NCI-H1105 (cell line): ENCODE measurements around the gene TSPEAR.
A peak's percentile ranks its signal among the peaks of the same experiment; 100 is the strongest.

Experiments
- DNase-seq: peaks from one replicate; lab custom pipeline; 2025; lab: John Stamatoyannopoulos, UW

Gene TSPEAR

GRCh38 chr21:44462834-44463200 lies 248.6 kb downstream of the TSPEAR start:
- DNase-seq, result no peak

DNA sequence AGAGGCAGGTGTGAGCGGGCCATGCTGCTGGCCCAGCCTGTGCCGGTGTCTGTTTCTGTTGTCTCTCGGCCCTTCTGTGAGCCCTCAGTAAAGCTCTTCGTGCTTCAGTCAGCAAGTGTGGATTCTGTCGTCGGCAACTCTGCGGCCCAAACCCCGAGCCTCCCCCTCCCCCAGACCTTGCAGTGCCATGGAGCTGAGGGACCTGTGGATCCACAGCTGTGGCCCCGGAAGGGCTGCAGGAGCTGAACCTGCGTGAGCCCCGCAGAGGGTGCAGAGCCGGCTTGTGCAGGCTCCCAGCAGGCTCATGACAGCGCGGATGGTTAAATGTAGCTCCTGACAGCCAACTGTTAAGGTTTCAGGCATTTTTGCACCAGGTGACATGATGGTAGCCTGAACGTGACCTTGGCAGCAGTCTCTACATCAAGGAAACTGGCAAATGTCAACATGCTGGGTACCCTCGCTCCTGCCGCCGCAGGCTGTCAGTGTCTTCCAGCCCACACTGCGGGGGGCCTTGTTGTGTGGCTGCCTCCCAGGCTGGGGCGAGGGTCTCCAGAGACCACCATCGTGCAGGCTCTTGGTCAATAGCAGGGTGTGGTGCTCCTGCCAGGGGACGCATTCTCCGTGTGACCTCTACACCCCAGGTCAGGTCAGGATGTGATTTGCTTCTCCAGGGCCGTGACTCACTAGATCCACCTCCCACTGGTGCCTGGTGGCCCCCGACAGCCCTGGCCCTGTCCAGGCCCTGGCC lies 249.1 kb downstream of the TSPEAR start:
- DNase-seq, result no peak

DNA sequence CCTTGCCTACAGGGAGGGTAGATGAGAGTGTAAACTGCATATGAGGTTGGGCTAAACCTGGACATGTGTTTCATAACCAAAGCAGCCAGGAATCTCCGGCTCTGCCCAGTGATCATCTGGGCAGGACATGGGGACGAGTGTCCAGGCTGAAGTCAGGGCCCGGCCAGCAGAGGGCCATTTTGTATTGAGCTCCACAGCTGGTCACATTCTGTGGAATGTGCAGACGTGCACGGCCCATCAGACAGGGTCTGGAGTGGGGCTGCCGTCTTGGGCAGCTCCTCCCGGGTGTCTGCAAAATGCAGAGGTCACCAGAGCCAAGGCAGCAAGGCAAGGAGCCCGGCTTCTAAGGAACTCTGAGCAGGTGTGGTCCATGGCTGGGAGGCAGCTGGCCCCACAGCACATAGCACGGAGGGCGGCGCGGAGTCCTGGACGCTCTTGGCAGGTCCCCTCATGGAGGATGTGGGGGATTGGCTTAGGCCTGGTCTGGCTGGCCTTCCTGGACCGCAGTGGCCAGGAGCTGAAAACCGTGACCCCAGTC lies 249.8 kb downstream of the TSPEAR start:
- DNase-seq, result no peak

DNA sequence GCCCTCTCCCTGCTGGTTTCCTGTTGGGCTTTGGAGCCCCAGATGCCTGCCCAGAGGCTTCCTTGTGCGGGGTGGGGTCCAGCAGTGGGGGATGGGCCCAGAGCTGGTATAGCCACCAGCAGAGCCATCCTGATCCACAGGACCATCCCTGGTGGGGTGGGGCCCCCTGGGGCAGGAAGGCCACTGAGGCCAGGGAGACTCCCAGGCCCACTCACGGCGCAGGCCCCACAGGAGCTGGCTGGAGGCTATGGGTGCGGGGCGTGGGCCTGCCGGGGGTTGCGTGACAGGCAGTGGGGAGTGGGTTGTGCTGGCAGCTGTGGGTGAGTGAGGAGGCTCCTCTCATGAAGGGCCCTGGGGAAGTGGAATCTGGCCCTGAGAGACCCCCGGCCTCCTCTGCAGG lies 250.4 kb downstream of the TSPEAR start:
- no peak for DNase-seq

- no peak for DNase-seq
Observed at GRCh38 chr21:44460441-44460755, 251.0 kb downstream of the TSPEAR start.

- no peak for DNase-seq
Observed at GRCh38 chr21:44459712-44460440, 251.5 kb downstream of the TSPEAR start.

DNA sequence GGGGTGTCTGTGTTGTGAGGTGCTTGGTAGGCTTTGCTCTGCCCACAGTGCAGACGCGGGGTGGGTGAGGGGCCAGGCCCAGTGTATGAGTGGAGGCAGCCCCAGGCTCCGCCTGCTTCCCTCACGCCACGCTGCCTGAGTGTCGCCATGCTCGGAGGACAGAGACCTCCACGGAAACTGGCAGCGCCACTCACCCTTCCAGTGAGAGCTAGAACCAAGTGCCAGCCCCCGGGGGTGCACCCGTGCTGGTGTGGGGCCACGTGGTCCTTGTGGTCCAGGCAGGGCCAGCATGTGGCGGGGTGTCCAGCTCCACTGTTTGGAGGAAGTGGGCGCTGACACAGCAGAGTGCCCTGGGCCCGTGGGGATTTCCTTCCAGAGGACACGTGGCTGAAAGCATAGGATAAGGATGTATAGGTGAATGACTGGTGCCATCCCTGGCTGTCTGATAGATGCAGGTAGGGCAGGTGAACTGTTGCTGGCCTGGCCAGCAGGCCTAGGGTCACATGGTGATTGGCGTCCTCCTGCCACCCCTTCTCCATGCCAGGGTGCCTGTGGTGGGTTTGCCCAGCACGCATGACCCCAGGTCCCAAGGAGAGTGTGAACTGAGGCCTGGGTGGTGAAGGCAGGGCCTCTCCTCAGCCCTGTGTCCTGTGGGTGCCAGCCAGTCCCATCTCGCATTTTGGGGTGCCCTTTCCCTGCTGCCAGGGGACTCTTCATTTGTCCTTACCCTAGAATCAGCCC lies 252.2 kb downstream of the TSPEAR start:
- DNase-seq, result no peak

- no peak for DNase-seq
Observed at GRCh38 chr21:44456915-44457736, 254.2 kb downstream of the TSPEAR start.

DNA sequence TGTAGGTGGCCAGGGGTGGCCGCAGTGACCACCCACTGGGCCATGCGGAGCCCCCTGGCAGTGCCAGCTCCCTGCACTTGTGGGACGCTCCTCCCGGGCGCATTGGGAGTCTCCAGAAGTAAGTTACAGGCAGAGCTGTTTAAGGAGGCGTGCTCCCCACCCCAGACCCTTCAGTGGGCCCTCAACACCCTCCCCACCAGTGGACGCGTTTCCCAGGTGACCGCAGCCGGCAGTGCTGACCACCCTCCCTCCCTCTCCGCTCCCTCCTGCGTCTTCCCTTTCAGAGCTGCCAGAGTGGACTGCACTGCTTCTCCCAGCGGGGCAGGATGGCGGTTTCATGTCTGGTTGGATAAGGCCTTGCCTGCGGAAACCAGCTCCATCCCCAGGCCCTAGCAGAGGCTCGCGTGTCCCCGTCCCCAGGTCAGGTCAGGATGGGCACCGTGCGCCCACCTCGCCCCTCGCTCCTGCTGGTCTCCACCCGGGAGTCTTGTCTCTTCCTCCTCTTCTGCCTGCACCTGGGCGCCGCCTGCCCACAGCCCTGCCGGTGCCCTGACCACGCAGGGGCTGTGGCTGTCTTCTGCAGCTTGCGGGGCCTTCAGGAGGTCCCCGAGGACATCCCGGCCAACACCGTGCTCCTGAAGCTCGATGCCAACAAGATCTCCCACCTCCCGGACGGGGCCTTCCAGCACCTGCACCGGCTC lies 255.0 kb downstream of the TSPEAR start:
- no peak for DNase-seq

DNA sequence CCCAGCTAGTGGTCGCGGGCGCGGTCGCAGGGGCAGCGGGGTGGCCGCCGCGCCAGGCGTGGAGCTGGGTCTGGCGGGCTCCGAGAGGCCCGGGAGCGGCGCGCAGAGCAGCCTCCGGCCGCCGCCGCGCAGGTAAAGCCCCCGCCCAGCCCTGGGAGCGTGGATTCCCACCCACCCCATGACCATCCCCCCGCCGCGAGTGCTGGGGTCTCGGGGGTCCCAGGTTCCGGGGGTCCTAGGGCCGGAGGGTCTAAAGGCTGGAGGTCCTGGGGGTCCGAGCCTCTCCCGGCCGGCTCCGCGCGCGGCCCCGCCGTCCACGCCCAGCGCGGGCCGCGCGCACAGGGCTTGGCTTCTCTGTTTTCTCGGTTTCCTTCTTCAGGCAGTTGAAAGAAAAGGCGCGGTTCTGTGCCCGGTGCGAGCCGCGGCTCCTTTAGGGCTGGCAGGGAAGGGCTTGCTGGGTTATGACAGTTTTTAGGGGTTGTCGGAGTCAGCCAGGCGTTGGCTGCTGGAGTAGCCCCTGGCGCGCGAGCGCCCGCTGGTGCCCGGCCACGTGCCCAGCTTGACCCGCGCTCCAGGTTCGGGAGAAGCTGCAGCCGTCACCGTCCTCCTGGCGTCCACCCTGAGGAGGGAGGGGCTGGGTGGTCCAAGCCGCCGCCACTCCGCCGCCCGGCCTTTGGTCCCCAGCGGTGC lies 255.7 kb downstream of the TSPEAR start:
- DNase-seq, result peak; percentile 30

DNA sequence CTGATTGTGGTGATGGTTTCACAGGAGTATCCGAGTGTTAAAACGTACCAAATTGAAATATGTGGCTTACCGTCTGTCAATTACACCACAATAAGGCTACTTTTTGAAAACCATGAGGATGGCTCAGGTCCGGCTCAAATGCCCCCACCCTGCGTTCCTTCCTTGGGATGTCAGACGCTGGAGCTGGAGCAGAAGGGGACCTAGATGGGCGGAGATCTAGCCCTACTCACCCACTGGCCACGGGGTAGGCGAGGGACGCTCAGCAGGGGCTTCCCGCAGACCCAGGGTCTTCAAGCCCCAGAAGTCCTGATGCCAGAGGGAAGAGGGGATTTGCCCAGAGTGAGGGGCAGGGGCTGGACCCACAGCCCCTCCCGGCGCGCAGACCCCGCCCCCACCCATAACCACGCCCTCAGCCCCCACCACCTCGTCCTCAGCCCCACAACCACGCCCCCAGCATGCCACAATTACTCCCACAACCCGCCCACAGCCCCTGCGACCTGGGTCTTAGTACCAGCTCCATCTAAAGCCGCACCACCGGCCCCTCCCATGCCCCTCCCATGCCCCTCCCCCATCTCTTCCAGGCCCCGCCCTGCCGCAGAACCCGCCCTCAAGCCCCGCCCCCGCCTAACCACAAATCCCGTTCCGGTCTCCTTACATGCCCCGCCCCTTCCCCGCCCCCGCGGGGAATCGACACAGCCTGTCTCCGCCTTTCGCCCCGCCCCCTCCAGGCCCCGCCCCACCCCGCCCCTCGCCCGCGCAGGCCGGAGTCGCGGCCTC lies 256.4 kb downstream of the TSPEAR start, which contains the start of gene LRRC3:
LRRC3 (plus strand) TSS at position 764 of the 777 bp plus-strand sequence. CDS start 1,135 bp downstream, outside the sequence.
- DNase-seq, result peak; percentile 85

GRCh38 chr21:44454058-44454457 lies 257.3 kb downstream of the TSPEAR start:
- no peak for DNase-seq

GRCh38 chr21:44453120-44453519 lies 258.3 kb downstream of the TSPEAR start:
- DNase-seq, result no peak

DNA sequence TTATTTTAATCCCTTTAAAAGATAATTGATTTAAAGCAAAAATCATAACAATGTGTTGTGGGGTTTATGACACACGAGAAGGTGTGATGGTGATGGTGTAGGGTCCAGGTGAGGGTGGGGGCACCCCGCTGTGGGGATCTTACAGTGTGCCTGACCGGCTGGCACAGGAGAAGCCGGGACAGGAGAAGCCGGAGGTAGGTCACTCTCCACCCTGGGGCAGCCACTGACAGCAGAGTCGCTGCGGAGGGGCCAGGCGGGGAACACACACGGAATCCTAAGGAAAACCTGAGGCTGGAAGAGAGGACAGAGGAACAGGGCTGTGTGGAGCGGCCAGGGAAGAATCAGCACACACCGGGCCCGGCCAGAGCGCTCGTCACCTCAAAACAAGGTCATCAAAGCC lies 260.4 kb downstream of the TSPEAR start:
- DNase-seq, result no peak

DNA sequence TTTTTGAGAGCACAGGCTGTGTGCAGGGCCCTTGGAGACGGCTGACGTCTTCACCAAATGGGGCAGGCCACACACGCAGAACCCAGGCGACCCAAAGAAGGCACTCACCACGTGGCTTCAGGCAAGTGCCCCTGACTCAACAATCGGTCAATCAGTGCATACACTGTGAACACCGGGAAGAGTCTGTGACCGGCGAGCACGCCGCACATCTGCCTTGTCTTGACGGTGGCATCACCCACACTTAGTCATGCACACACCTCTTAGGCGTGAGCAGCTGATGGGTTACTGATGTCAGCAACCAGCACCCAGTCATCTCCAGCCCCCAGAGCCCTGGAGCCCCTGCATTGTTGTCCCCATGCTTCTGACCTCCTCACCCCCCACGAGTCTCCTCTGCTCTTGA lies 261.0 kb downstream of the TSPEAR start:
- DNase-seq, result no peak

DNA sequence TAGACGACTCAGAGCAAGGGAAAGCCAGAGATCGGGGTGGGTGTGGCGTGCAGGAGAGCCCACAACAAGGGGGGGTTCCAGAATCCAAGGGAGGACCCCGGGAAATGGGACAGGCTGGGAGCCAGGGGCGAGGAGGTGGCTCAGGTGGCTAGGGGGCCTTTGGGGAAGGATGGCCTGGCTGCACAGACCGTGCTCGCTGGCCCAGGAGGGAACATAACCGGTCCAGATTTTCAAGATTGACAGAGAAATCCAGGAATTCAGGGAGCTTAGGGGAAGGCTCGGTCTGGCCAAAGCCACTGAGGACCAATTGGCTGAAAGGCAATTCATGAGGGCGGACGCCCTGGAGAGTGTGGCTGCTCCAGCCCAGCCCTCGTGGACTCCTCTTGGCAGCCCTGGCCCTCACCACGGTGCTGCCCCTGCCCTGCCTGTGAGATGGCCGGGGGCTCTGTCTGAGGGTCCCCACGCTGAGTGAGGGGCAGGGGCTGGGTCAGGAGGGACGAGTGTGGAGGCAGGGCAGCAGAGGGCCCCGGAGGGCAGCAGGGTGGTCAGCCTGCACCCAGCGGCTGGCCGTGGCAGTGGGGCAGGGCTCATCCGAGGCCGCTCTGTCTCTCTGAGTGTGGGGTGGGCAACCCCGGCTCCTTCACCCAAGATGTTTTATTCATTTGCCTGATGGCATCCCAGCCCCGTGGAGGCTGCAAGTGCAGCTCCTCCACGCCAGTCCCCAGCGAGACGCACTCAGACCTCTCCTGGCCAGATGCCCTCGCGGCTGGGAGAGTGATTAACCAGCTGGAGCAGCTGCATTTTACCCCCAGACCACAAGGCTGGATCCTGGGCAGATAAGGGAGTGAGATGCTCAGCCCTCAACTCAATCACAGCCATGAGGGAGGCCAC lies 261.7 kb downstream of the TSPEAR start:
- no peak for DNase-seq

DNA sequence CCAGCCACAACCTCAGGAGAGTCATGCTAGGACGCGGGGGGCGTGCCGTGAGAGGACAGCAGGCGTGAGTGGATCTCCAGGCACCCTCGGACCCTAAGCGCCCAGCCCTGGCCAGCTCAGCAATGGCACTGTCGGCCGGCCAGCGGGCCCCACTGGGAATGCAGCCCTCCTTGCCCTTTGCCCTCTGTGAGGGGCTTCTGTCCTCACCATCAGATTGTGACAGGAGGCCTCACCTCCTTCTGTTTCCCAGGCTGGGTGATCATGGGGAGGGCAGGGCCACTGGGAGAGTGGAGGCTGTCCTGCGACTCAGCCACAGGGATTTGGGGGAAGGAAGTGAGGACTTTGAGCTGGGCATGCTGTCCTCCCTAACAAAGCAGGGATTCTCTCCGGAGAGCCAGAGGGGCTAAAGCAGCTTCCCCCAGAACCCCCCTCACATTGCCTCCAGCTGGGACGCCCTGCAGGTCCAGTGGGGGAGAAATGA lies 262.7 kb downstream of the TSPEAR start:
- no peak for DNase-seq
